Colonic mucosa (tissue), 4 donors: ENCODE data around the gene KAT5. TPM values are rescaled to one million over a fixed set of nuclear protein-coding genes. Genes with fewer than 3 reads are reported as not detected.
"Not testable (repeated sequence)": the region's sequence is repeated elsewhere in the genome, so short reads cannot be mapped to it uniquely, and the experiment has no call there.

ENCODE experiments used
- DNase-seq: peaks from one replicate; pipeline ENCODE4 v3.0.0-alpha.2; 2020
- H3K27ac ChIP-seq: fragments of 200-600 bp; one replicate; pipeline ENCODE4 v1.8.0; 2021
- H3K27me3 ChIP-seq: fragments of 200-600 bp; one replicate; pipeline ENCODE4 v1.8.0; 2021
- H3K36me3 ChIP-seq: fragments of 200-600 bp; one replicate; pipeline ENCODE4 v1.8.0; 2021
- H3K4me1 ChIP-seq: fragments of 200-600 bp; one replicate; pipeline ENCODE4 v1.8.0; 2021; ENCODE audit warnings: mild to moderate bottlenecking
- H3K4me3 ChIP-seq: fragments of 200-600 bp; one replicate; pipeline ENCODE4 v1.8.0; 2021
- H3K9ac ChIP-seq, 2 donors: one replicate each; pipeline ENCODE4 v1.7.0; 2013; ENCODE audit warnings: control low read depth in 2 of 2, low read depth in 2 of 2, low read length in 2 of 2
- H3K9me3 ChIP-seq: fragments of 200-600 bp; one replicate; pipeline ENCODE4 v1.8.0; 2021
- CTCF ChIP-seq: fragments of 200-600 bp; IDR thresholded peaks from one replicate; pipeline ENCODE4 v1.8.0; 2022; ENCODE audit warnings: antibody characterized with exemption, mild to moderate bottlenecking
- intact Hi-C: fragments of 100-400 bp; cut with DNase I; formaldehyde crosslinking; loops from one replicate; pipeline ENCODE4 v1.14.1; 2022
- total RNA-seq, 2 donors: library from RNA; stranded (reverse); fragmentation: NEBNext Ultra II Directional in 1 of 2; extraction: Animal tissue kit (Norgen Biotek cat#: 25700) in 1 of 2; gene quantifications; one replicate each; pipeline ENCODE4 v1.2.1, GENCODE V29; 2021
- donor health status: healthy.
- donor health status: DM: no; HTN: no; CAD: no.
- donor health status: DM: no; HTN: no; CAD: no.

KAT5 gene
- total RNA-seq, 2 donors from 2014 or later = 65.3 to 83.4 TPM

GRCh38 chr11:65722261-65722660 lies 10.2 kb downstream of the KAT5 start:
- no peak for TF ChIP-seq CTCF
- DNase-seq = no peak
- Histone ChIP-seq H3K36me3 (no peaks in the 10 kb centered on the region), H3K27me3 (no peaks in the 10 kb centered on the region), H3K27ac (no peak overlapping the region), H3K4me1 (peaks cover 13% of the 10 kb centered on the region), H3K9ac (no peak overlapping the region), H3K9me3 (no peaks in the 10 kb centered on the region), H3K4me3 (no peak overlapping the region)
- intact Hi-C loops = loop anchor here (10.0 kb wide), 2 partner anchors 53 to 273 kb away; no protein-coding TSS in a partner anchor

GRCh38 chr11:65726660-65727059 lies 14.6 kb downstream of the KAT5 start:
- no peak for DNase-seq
- Histone ChIP-seq H3K4me1 (no peaks in the 10 kb centered on the region), H3K9me3 (no peaks in the 10 kb centered on the region), H3K36me3 (no peaks in the 10 kb centered on the region), H3K27me3 (no peaks in the 10 kb centered on the region), H3K27ac (no peak overlapping the region), H3K9ac (no peak overlapping the region), H3K4me3 (no peak overlapping the region)
- intact Hi-C loops = loop anchor here (10.0 kb wide), 2 partner anchors 48 to 268 kb away; no protein-coding TSS in a partner anchor
- no peak for TF ChIP-seq CTCF

- no peak for TF ChIP-seq CTCF
- no peaks in the 10 kb centered on the region for H3K9me3 ChIP-seq
- no peak for DNase-seq
- no peaks in the 10 kb centered on the region for H3K36me3 ChIP-seq
- no peak overlapping the region for H3K27ac ChIP-seq
- H3K27me3 ChIP-seq = no peaks in the 10 kb centered on the region
- no peak overlapping the region for H3K4me3 ChIP-seq
- intact Hi-C loops = loop anchor here (10.0 kb wide), 2 partner anchors 47 to 267 kb away; no protein-coding TSS in a partner anchor
- H3K9ac ChIP-seq = no peak overlapping the region
- no peaks in the 10 kb centered on the region for H3K4me1 ChIP-seq
Observed at GRCh38 chr11:65727865-65728264, 15.8 kb downstream of the KAT5 start.

- DNase-seq = no peak
- no peaks in the 10 kb centered on the region for H3K4me1 ChIP-seq
- no peak overlapping the region for H3K4me3 ChIP-seq
- no peak overlapping the region for H3K27ac ChIP-seq
- H3K36me3 ChIP-seq = no peaks in the 10 kb centered on the region
- intact Hi-C loops = no loop called here
- TF ChIP-seq CTCF = no peak
- H3K9me3 ChIP-seq = no peaks in the 10 kb centered on the region
- H3K9ac ChIP-seq = no peak overlapping the region
- H3K27me3 ChIP-seq = no peaks in the 10 kb centered on the region
Observed at GRCh38 chr11:65730461-65730860, 18.4 kb downstream of the KAT5 start.

GRCh38 chr11:65735111-65735510 lies 23.1 kb downstream of the KAT5 start:
- H3K9ac ChIP-seq, intact Hi-C loops, H3K27ac ChIP-seq, H3K9me3 ChIP-seq, H3K4me3 ChIP-seq, DNase-seq, H3K36me3 ChIP-seq, H3K4me1 ChIP-seq, H3K27me3 ChIP-seq: not testable (repeated sequence)

- no peaks in the 10 kb centered on the region for H3K9me3 ChIP-seq
- H3K27ac ChIP-seq = no peak overlapping the region
Observed at GRCh38 chr11:65736810-65737209, 24.8 kb downstream of the KAT5 start.

More at GRCh38 chr11:65736810-65737209, 24.8 kb downstream of the KAT5 start:
- Histone ChIP-seq H3K36me3 (no peaks in the 10 kb centered on the region), H3K27me3 (no peaks in the 10 kb centered on the region), H3K4me3 (no peak overlapping the region), H3K9ac (no peak overlapping the region), H3K4me1 (no peaks in the 10 kb centered on the region)
- DNase-seq = no peak
- intact Hi-C loops = no loop called here
- no peak for TF ChIP-seq CTCF
